MM.1S (cell line): ENCODE measurements around the gene ATP4A.

Experiments
- DNase-seq: peaks from one replicate; pipeline ENCODE4 v3.0.0-alpha.2; 2015
- H2AFZ ChIP-seq: fragments of 300-600 bp; sonication (generic); 2 replicates; pipeline ENCODE4 v1.6.0; 2016; ENCODE audit warnings: antibody characterized with exemption, low read length
- H3F3A ChIP-seq: fragments of 300-600 bp; sonication (generic); 2 replicates; pipeline ENCODE4 v1.6.1; 2016; ENCODE audit warnings: mild to moderate bottlenecking, antibody characterized with exemption, low read length, moderate library complexity, mixed read lengths; ENCODE audit not compliant: insufficient read depth
- H3K27ac ChIP-seq: fragments of 300-600 bp; sonication (generic); 2 replicates; pipeline ENCODE4 v1.5.1; 2016; ENCODE audit warnings: mild to moderate bottlenecking, low read length
- H3K27me3 ChIP-seq: fragments of 300-600 bp; sonication (generic); replicated peaks from 2 replicates; pipeline ENCODE4 v1.6.0; 2016; ENCODE audit warnings: low read length; ENCODE audit not compliant: insufficient read depth
- H3K36me3 ChIP-seq: fragments of 300-600 bp; sonication (generic); replicated peaks from 2 replicates; pipeline ENCODE4 v1.6.1; 2016; ENCODE audit warnings: mild to moderate bottlenecking, low read length, mixed read lengths; ENCODE audit not compliant: insufficient read depth
- H3K4me1 ChIP-seq: fragments of 300-600 bp; sonication (generic); 2 replicates; pipeline ENCODE4 v1.6.1; 2016; ENCODE audit warnings: low read length, mixed read lengths
- H3K4me2 ChIP-seq: fragments of 300-600 bp; sonication (generic); 2 replicates; pipeline ENCODE4 v1.6.0; 2016; ENCODE audit warnings: low read depth, low read length
- H3K4me3 ChIP-seq: fragments of 300-600 bp; sonication (generic); 2 replicates; pipeline ENCODE4 v1.5.1; 2016; ENCODE audit warnings: low read length, mixed read lengths
- H3K79me2 ChIP-seq: fragments of 300-600 bp; sonication (generic); 2 replicates; pipeline ENCODE4 v1.6.1; 2016; ENCODE audit warnings: mixed run types, low read length, mixed read lengths
- H3K9ac ChIP-seq: fragments of 300-600 bp; sonication (generic); 2 replicates; pipeline ENCODE4 v1.6.1; 2016; ENCODE audit warnings: low read length, mixed read lengths
- H3K9me2 ChIP-seq: fragments of 300-600 bp; sonication (generic); replicated peaks from 2 replicates; pipeline ENCODE4 v1.6.1; 2016; ENCODE audit warnings: mild to moderate bottlenecking, low read length, mixed read lengths; ENCODE audit not compliant: insufficient read depth
- H3K9me3 ChIP-seq: fragments of 300-600 bp; sonication (generic); replicated peaks from 2 replicates; pipeline ENCODE4 v1.6.1; 2016; ENCODE audit warnings: mild to moderate bottlenecking, low read length, mixed read lengths; ENCODE audit not compliant: insufficient read depth
- H4K20me1 ChIP-seq: fragments of 300-600 bp; sonication (generic); 2 replicates; pipeline ENCODE4 v1.6.1; 2016; ENCODE audit warnings: mild to moderate bottlenecking, low read length, moderate library complexity, mixed read lengths; ENCODE audit not compliant: insufficient read depth
- EZH2 ChIP-seq: fragments of 300-600 bp; sonication (generic); optimal IDR thresholded peaks from 2 replicates; pipeline ENCODE3; 2017; ENCODE audit warnings: low read depth, mild to moderate bottlenecking, antibody characterized with exemption, low read length, mixed read lengths
- EZH2phosphoT487 ChIP-seq: fragments of 300-600 bp; sonication (generic); IDR thresholded peaks from 2 replicates; pipeline ENCODE4 v1.6.1; 2018; ENCODE audit warnings: antibody characterized with exemption, low read length
- TF ChIP-seq, protein P1 (sequence below): fragments of 300-600 bp; sonication (generic); IDR thresholded peaks from 2 replicates; pipeline ENCODE4 v1.5.1; 2016; ENCODE audit warnings: antibody characterized with exemption, low read length, mixed read lengths

ATP4A gene

GRCh38 chr19:35563207-35563829, at the start of gene ATP4A:
TSS of gene ATP4A (minus strand) at chr19:35563658. CDS start at chr19:35563629, 29 bp downstream.
- Histone ChIP-seq H3K27me3 (peaks cover 87% of the 10 kb centered on the region), H3K79me2 (no peaks in the 10 kb centered on the region), H2AFZ (no peak within 1 kb of the TSS), H3K4me2 (no peak within 1 kb of the TSS), H3K36me3 (no peaks in the 10 kb centered on the region), H3K9me2 (no peaks in the 10 kb centered on the region), H3K4me3 (no peak within 1 kb of the TSS), H3F3A (no peaks in the 10 kb centered on the region), H3K4me1 (no peaks in the 10 kb centered on the region), H3K27ac (no peak within 1 kb of the TSS), H3K9me3 (no peaks in the 10 kb centered on the region), H3K9ac (no peak within 1 kb of the TSS), H4K20me1 (no peaks in the 10 kb centered on the region)
- TF ChIP-seq EZH2phosphoT487: no peak
- no peak for TF ChIP-seq EZH2
- TF ChIP-seq, protein P1, sequence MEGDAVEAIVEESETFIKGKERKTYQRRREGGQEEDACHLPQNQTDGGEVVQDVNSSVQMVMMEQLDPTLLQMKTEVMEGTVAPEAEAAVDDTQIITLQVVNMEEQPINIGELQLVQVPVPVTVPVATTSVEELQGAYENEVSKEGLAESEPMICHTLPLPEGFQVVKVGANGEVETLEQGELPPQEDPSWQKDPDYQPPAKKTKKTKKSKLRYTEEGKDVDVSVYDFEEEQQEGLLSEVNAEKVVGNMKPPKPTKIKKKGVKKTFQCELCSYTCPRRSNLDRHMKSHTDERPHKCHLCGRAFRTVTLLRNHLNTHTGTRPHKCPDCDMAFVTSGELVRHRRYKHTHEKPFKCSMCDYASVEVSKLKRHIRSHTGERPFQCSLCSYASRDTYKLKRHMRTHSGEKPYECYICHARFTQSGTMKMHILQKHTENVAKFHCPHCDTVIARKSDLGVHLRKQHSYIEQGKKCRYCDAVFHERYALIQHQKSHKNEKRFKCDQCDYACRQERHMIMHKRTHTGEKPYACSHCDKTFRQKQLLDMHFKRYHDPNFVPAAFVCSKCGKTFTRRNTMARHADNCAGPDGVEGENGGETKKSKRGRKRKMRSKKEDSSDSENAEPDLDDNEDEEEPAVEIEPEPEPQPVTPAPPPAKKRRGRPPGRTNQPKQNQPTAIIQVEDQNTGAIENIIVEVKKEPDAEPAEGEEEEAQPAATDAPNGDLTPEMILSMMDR: no peak
- no peak for DNase-seq

GRCh38 chr19:35612559-35613321, 49.3 kb upstream of the ATP4A start, which contains the start of gene HAUS5:
TSS of gene HAUS5 (plus strand) at chr19:35612735. CDS start at chr19:35612795, 60 bp downstream.
- no peaks in the 10 kb centered on the region for H3K36me3 ChIP-seq
- peaks cover 5% of the 10 kb centered on the region for H3K79me2 ChIP-seq
- peak; percentile 94 for DNase-seq
- H4K20me1 ChIP-seq: no peaks in the 10 kb centered on the region
- no peaks in the 10 kb centered on the region for H3F3A ChIP-seq
- H3K9ac ChIP-seq: peak within 1 kb of the TSS; percentile 90
- no peaks in the 10 kb centered on the region for H3K9me3 ChIP-seq
- H2AFZ ChIP-seq: peak within 1 kb of the TSS; percentile 75
- H3K9me2 ChIP-seq: no peaks in the 10 kb centered on the region
- H3K27ac ChIP-seq: peak within 1 kb of the TSS; percentile 22; the same call in 1 of the 2 replicates
- peak within 1 kb of the TSS; percentile 75 for H3K4me3 ChIP-seq
- peaks cover 16% of the 10 kb centered on the region for H3K4me1 ChIP-seq
- no peak for TF ChIP-seq EZH2phosphoT487
- TF ChIP-seq, protein P1: no peak
- TF ChIP-seq EZH2: no peak
- peak within 1 kb of the TSS; percentile 76 for H3K4me2 ChIP-seq
- H3K27me3 ChIP-seq: no peaks in the 10 kb centered on the region

GRCh38 chr19:35612224-35612558, 48.7 kb upstream of the ATP4A start:
- no peaks in the 10 kb centered on the region for H3K9me3 ChIP-seq
- peak overlapping the region; percentile 75 for H3K4me3 ChIP-seq
- TF ChIP-seq, protein P1: no peak
- no peak for TF ChIP-seq EZH2
- no peak overlapping the region for H3K27ac ChIP-seq
- H3K36me3 ChIP-seq: no peaks in the 10 kb centered on the region
- no peaks in the 10 kb centered on the region for H3F3A ChIP-seq
- no peaks in the 10 kb centered on the region for H4K20me1 ChIP-seq
- H3K9me2 ChIP-seq: no peaks in the 10 kb centered on the region
- H3K9ac ChIP-seq: peak overlapping the region; percentile 90; the same call in 1 of the 2 replicates
- peaks cover 16% of the 10 kb centered on the region for H3K4me1 ChIP-seq
- H3K4me2 ChIP-seq: peak overlapping the region; percentile 76
- peak overlapping the region; percentile 75 for H2AFZ ChIP-seq
- H3K27me3 ChIP-seq: no peaks in the 10 kb centered on the region
- DNase-seq: no peak
- H3K79me2 ChIP-seq: peaks cover 5% of the 10 kb centered on the region
